Activated CD4-positive, alpha-beta T cell treated with anti-CD3 and anti-CD28 coated beads, Interleukin-2, amount 10 ng/mL, durations not matched to agents 24 days and 14 days (primary cell): ENCODE measurements around the gene RPL27. TPM values are rescaled to one million over a fixed set of nuclear protein-coding genes. Genes with fewer than 3 reads are reported as not detected.

ENCODE experiments used
- DNase-seq: peaks from one replicate; pipeline ENCODE4 v3.0.0; 2022
- H3K27ac Mint-ChIP-seq: one replicate; pipeline ENCODE4 v1.8.0; 2022; ENCODE audit warnings: mild to moderate bottlenecking, mixed read lengths
- H3K27me3 Mint-ChIP-seq: one replicate; pipeline ENCODE4 v1.8.0; 2022; ENCODE audit warnings: mixed read lengths
- H3K36me3 Mint-ChIP-seq: one replicate; pipeline ENCODE4 v1.8.0; 2022; ENCODE audit warnings: low read depth, mild to moderate bottlenecking, mixed read lengths
- H3K4me1 Mint-ChIP-seq: one replicate; pipeline ENCODE4 v1.8.0; 2021; ENCODE audit warnings: mixed read lengths
- H3K4me3 Mint-ChIP-seq: one replicate; pipeline ENCODE4 v1.8.0; 2022; ENCODE audit warnings: mild to moderate bottlenecking, moderate library complexity, mixed read lengths
- H3K9me3 Mint-ChIP-seq: one replicate; pipeline ENCODE4 v1.8.0; 2021; ENCODE audit warnings: mixed read lengths
- intact Hi-C: fragments of 100-400 bp; cut with micrococcal nuclease; formaldehyde crosslinking; loops from one replicate; pipeline ENCODE4 v1.15.1; 2023
- total RNA-seq: library from RNA; stranded (reverse); gene quantifications from 2 replicates; pipeline ENCODE4 v1.2.3, GENCODE V29; 2022

Gene RPL27
- total RNA-seq, 1 donor from 2014 or later, result 1,206 TPM

- Mint-ChIP-seq H3K4me3 (peak within 1 kb of the TSS; percentile 98), H3K9me3 (no peaks in the 10 kb centered on the region), H3K27me3 (no peaks in the 10 kb centered on the region), H3K27ac (peak within 1 kb of the TSS; percentile 99), H3K4me1 (peaks cover 22% of the 10 kb centered on the region), H3K36me3 (peaks cover 40% of the 10 kb centered on the region)
- intact Hi-C loops, result loop anchor here (1.0 kb wide), 2 partner anchors 9 to 15 kb away; partner anchors contain the start of genes RPL27 and VAT1
- DNase-seq, result peak; percentile 97
Measured at GRCh38 chr17:43006639-43007551, 8.7 kb downstream of the RPL27 start, which contains the start of gene IFI35. Gene IFI35, plus strand, starts transcription at chr17:43006784. Its CDS starts 164 bp downstream, at chr17:43006948.

- no peak for DNase-seq
- H3K27ac Mint-ChIP-seq, result peak overlapping the region; percentile 16
- H3K4me1 Mint-ChIP-seq, result peaks cover 22% of the 10 kb centered on the region
- H3K4me3 Mint-ChIP-seq, result no peak overlapping the region
- H3K27me3 Mint-ChIP-seq, result no peaks in the 10 kb centered on the region
- peaks cover 33% of the 10 kb centered on the region for H3K36me3 Mint-ChIP-seq
- H3K9me3 Mint-ChIP-seq, result no peaks in the 10 kb centered on the region
- intact Hi-C loops, result no loop called here
Measured at GRCh38 chr17:43010667-43011308, 12.6 kb downstream of the RPL27 start.

GRCh38 chr17:43011728-43012472 is 13.7 kb downstream of the RPL27 start:
- Mint-ChIP-seq H3K4me3 (no peak overlapping the region), H3K4me1 (peaks cover 16% of the 10 kb centered on the region), H3K36me3 (peaks cover 28% of the 10 kb centered on the region), H3K27ac (no peak overlapping the region), H3K27me3 (no peaks in the 10 kb centered on the region), H3K9me3 (no peaks in the 10 kb centered on the region)
- intact Hi-C loops, result no loop called here
- no peak for DNase-seq

- Mint-ChIP-seq H3K36me3 (peaks cover 28% of the 10 kb centered on the region), H3K27ac (no peak overlapping the region), H3K4me1 (peaks cover 16% of the 10 kb centered on the region), H3K9me3 (no peaks in the 10 kb centered on the region), H3K27me3 (no peaks in the 10 kb centered on the region), H3K4me3 (no peak overlapping the region)
- DNase-seq, result no peak
- intact Hi-C loops, result no loop called here
Measured at GRCh38 chr17:43013296-43013695, 15.1 kb downstream of the RPL27 start.

GRCh38 chr17:43014020-43014648 is 15.9 kb downstream of the RPL27 start:
- H3K27me3 Mint-ChIP-seq, result no peaks in the 10 kb centered on the region

GRCh38 chr17:43014649-43015542 is 16.7 kb downstream of the RPL27 start:
- H3K27ac Mint-ChIP-seq, result peak overlapping the region; percentile 20
- intact Hi-C loops, result no loop called here
- H3K36me3 Mint-ChIP-seq, result peaks cover 28% of the 10 kb centered on the region

More at GRCh38 chr17:43014020-43014648, 15.9 kb downstream of the RPL27 start:
- Mint-ChIP-seq H3K36me3 (peaks cover 28% of the 10 kb centered on the region), H3K27ac (peak overlapping the region; percentile 20), H3K4me1 (peaks cover 19% of the 10 kb centered on the region), H3K4me3 (no peak overlapping the region), H3K9me3 (no peaks in the 10 kb centered on the region)
- DNase-seq, result no peak
- intact Hi-C loops, result no loop called here

GRCh38 chr17:43015579-43015978 is 17.4 kb downstream of the RPL27 start:
- no peak overlapping the region for H3K4me3 Mint-ChIP-seq
- no peaks in the 10 kb centered on the region for H3K9me3 Mint-ChIP-seq
- H3K27ac Mint-ChIP-seq, result no peak overlapping the region
- H3K27me3 Mint-ChIP-seq, result no peaks in the 10 kb centered on the region
- peaks cover 26% of the 10 kb centered on the region for H3K36me3 Mint-ChIP-seq
- intact Hi-C loops, result no loop called here
- DNase-seq, result no peak
- peaks cover 20% of the 10 kb centered on the region for H3K4me1 Mint-ChIP-seq

More at GRCh38 chr17:43014649-43015542, 16.7 kb downstream of the RPL27 start:
- no peak for DNase-seq
- Mint-ChIP-seq H3K27me3 (no peaks in the 10 kb centered on the region), H3K4me3 (no peak overlapping the region), H3K9me3 (no peaks in the 10 kb centered on the region), H3K4me1 (peaks cover 25% of the 10 kb centered on the region)

GRCh38 chr17:43016216-43016615 is 18.0 kb downstream of the RPL27 start:
- Mint-ChIP-seq H3K36me3 (peaks cover 24% of the 10 kb centered on the region), H3K27me3 (peaks cover under 1% of the 10 kb centered on the region), H3K4me1 (peaks cover 22% of the 10 kb centered on the region), H3K9me3 (no peaks in the 10 kb centered on the region), H3K4me3 (no peak overlapping the region), H3K27ac (no peak overlapping the region)
- intact Hi-C loops, result no loop called here
- no peak for DNase-seq

GRCh38 chr17:43018008-43018853 is 20.0 kb downstream of the RPL27 start:
- intact Hi-C loops, result no loop called here
- DNase-seq, result peak; percentile 83

GRCh38 chr17:43018932-43019331 is 20.7 kb downstream of the RPL27 start:
- H3K9me3 Mint-ChIP-seq, result no peaks in the 10 kb centered on the region
- no peak for DNase-seq
- no peak overlapping the region for H3K27ac Mint-ChIP-seq
- intact Hi-C loops, result no loop called here
- H3K4me1 Mint-ChIP-seq, result peaks cover 21% of the 10 kb centered on the region
- H3K36me3 Mint-ChIP-seq, result peaks cover 7% of the 10 kb centered on the region
- H3K27me3 Mint-ChIP-seq, result peaks cover 2% of the 10 kb centered on the region
- no peak overlapping the region for H3K4me3 Mint-ChIP-seq

More at GRCh38 chr17:43018008-43018853, 20.0 kb downstream of the RPL27 start:
- H3K4me3 Mint-ChIP-seq, result no peak overlapping the region
- H3K27ac Mint-ChIP-seq, result no peak overlapping the region
- H3K4me1 Mint-ChIP-seq, result peaks cover 21% of the 10 kb centered on the region
- peaks cover 2% of the 10 kb centered on the region for H3K27me3 Mint-ChIP-seq
- peaks cover 12% of the 10 kb centered on the region for H3K36me3 Mint-ChIP-seq
- H3K9me3 Mint-ChIP-seq, result no peaks in the 10 kb centered on the region

- intact Hi-C loops, result no loop called here
- DNase-seq, result no peak
- H3K27me3 Mint-ChIP-seq, result peaks cover 4% of the 10 kb centered on the region
- peaks cover 23% of the 10 kb centered on the region for H3K4me1 Mint-ChIP-seq
- peaks cover 2% of the 10 kb centered on the region for H3K36me3 Mint-ChIP-seq
- H3K4me3 Mint-ChIP-seq, result peak overlapping the region; percentile 5
- H3K9me3 Mint-ChIP-seq, result no peaks in the 10 kb centered on the region
- no peak overlapping the region for H3K27ac Mint-ChIP-seq
Measured at GRCh38 chr17:43019418-43019817, 21.2 kb downstream of the RPL27 start.
